Neural cell (in vitro differentiated cells): ENCODE results near the gene NRCAM. TPM values are rescaled to one million over a fixed set of nuclear protein-coding genes. Genes with fewer than 3 reads are reported as not detected.

Experiments used
- H2AFZ ChIP-seq: fragments of 200-600, 300-800 bp; sonication (generic), shearing (Covaris generic); 2 replicates; pipeline ENCODE4 v1.6.0; 2014; ENCODE audit warnings: low read depth, mild to moderate bottlenecking, antibody characterized with exemption, low read length, moderate library complexity
- H3F3A ChIP-seq: fragments of 200-600 bp; shearing (Covaris generic); 2 replicates; pipeline ENCODE4 v1.6.1; 2016; ENCODE audit warnings: mild to moderate bottlenecking, moderate library complexity, mixed read lengths, antibody characterized with exemption, low read length; ENCODE audit not compliant: insufficient read depth, poor library complexity, severe bottlenecking
- H3K27ac ChIP-seq: fragments of 200-600, 300-800 bp; sonication (generic), shearing (Covaris generic); 2 replicates; pipeline ENCODE4 v1.5.1; 2014; ENCODE audit warnings: mild to moderate bottlenecking, low read length, moderate library complexity
- H3K27me3 ChIP-seq: fragments of 300-800, 200-600 bp; sonication (generic), shearing (Covaris generic); 2 replicates; pipeline ENCODE4 v1.6.0; 2014; ENCODE audit warnings: mild to moderate bottlenecking, low read depth, low read length, moderate library complexity; ENCODE audit not compliant: insufficient read depth
- H3K36me3 ChIP-seq: fragments of 300-800, 200-600 bp; sonication (generic), shearing (Covaris generic); 2 replicates; pipeline ENCODE4 v1.5.1; 2014; ENCODE audit warnings: mild to moderate bottlenecking, antibody characterized with exemption, low read length, moderate library complexity; ENCODE audit not compliant: insufficient read depth
- H3K4me2 ChIP-seq: fragments of 300-800, 200-600 bp; sonication (generic), shearing (Covaris generic); 2 replicates; pipeline ENCODE4 v1.6.0; 2014; ENCODE audit warnings: mild to moderate bottlenecking, low read length
- H3K4me3 ChIP-seq: fragments of 300-800, 200-600 bp; sonication (generic), shearing (Covaris generic); 2 replicates; pipeline ENCODE4 v1.5.1; 2014; ENCODE audit warnings: mild to moderate bottlenecking, low read length, moderate library complexity
- H3K79me2 ChIP-seq: fragments of 200-600 bp; shearing (Covaris generic); replicated peaks from 2 replicates; pipeline ENCODE4 v1.6.0; 2014; ENCODE audit warnings: mild to moderate bottlenecking, low read length, moderate library complexity; ENCODE audit not compliant: insufficient read depth
- H3K9ac ChIP-seq: fragments of 300-800, 200-600 bp; sonication (generic), shearing (Covaris generic); 2 replicates; pipeline ENCODE4 v1.6.1; 2016; ENCODE audit warnings: mild to moderate bottlenecking, low read length, mixed read lengths
- H3K9me2 ChIP-seq: fragments of 200-600 bp; shearing (Covaris generic); 2 replicates; pipeline ENCODE4 v1.6.1; 2016; ENCODE audit warnings: mild to moderate bottlenecking, low read length, mixed read lengths; ENCODE audit not compliant: insufficient read depth
- H3K9me3 ChIP-seq: fragments of 200-600, 300-800 bp; sonication (generic), shearing (Covaris generic); 2 replicates; pipeline ENCODE4 v1.6.1; 2016; ENCODE audit warnings: mild to moderate bottlenecking, mixed run types, low read length, moderate library complexity, mixed read lengths
- H4K20me1 ChIP-seq: fragments of 200-600 bp; shearing (Covaris generic); 2 replicates; pipeline ENCODE4 v1.6.1; 2016; ENCODE audit warnings: mild to moderate bottlenecking, mixed run types; ENCODE audit not compliant: insufficient read depth
- EP300 ChIP-seq: fragments of 450-650 bp; conservative IDR thresholded peaks from 2 replicates; pipeline ENCODE4 v1.6.1; 2014; ENCODE audit warnings: antibody characterized with exemption, mild to moderate bottlenecking, moderate library complexity; ENCODE audit not compliant: poor library complexity, severe bottlenecking
- EZH2 ChIP-seq: fragments of 200-600, 300-800 bp; shearing (Covaris generic), sonication (generic); IDR thresholded peaks from 2 replicates; pipeline ENCODE4 v1.6.1; 2014; ENCODE audit warnings: antibody characterized with exemption, low read length, borderline replicate concordance, mild to moderate bottlenecking; ENCODE audit not compliant: insufficient read depth, poor library complexity, severe bottlenecking
- MXI1 ChIP-seq: fragments of 450-650 bp; conservative IDR thresholded peaks from 2 replicates; pipeline ENCODE4 v1.6.1; 2014; ENCODE audit warnings: antibody characterized with exemption, mild to moderate bottlenecking; ENCODE audit not compliant: poor library complexity, severe bottlenecking
- POLR2AphosphoS5 ChIP-seq: IDR thresholded peaks from 2 replicates; pipeline ENCODE4 v1.6.1; 2012
- RAD21 ChIP-seq: fragments of 450-650 bp; conservative IDR thresholded peaks from 2 replicates; pipeline ENCODE4 v1.6.1; 2014; ENCODE audit warnings: antibody characterized with exemption, mild to moderate bottlenecking, moderate library complexity
- REST ChIP-seq: IDR thresholded peaks from 2 replicates; pipeline ENCODE4 v1.6.1; 2012; ENCODE audit warnings: borderline replicate concordance
- SMC3 ChIP-seq: fragments of 450-650 bp; conservative IDR thresholded peaks from 2 replicates; pipeline ENCODE4 v1.6.1; 2014; ENCODE audit warnings: antibody characterized with exemption, mild to moderate bottlenecking, moderate library complexity; ENCODE audit not compliant: poor library complexity
- TAF1 ChIP-seq: IDR thresholded peaks from 2 replicates; pipeline ENCODE4 v1.6.1; 2012; ENCODE audit warnings: low read depth
- polyA plus RNA-seq: library from polyadenylated mRNA; depleted of rRNA; stranded (reverse); fragments of >200 nt; gene quantifications from 2 replicates; pipeline ENCODE4 v1.2.3, GENCODE V29; 2014
- TF ChIP-seq, protein P1 (sequence below): fragments of 450-650 bp; IDR thresholded peaks from 2 replicates; pipeline ENCODE4 v1.5.1; 2014; ENCODE audit warnings: antibody characterized with exemption, mild to moderate bottlenecking, moderate library complexity; ENCODE audit not compliant: poor library complexity, severe bottlenecking

The NRCAM gene
- polyA plus RNA-seq, 1 donor from 2014 or later, result 90.9 TPM

DNA sequence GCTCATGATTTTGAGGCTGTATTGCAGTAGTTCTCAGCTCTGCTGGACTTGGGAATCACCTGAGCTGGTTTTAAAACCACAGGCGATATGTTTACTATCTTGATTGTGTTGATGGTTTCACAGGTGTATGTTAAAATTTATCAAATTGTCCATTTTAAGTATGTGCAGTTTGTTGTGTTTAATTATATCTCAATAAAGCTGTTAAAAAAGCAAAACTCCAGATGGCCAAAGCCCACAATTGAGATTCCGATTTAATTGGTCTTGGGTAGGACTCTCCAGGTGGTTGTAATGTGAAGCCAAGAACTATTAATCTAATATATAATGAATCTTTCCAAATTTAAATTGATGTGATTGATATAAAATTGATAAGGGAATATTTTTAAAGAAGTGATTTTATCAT, 48.6 kb downstream of the NRCAM start:
- peaks cover 9% of the 10 kb centered on the region for H3K79me2 ChIP-seq
- H2AFZ ChIP-seq, result no peak overlapping the region
- no peaks in the 10 kb centered on the region for H3K36me3 ChIP-seq
- no peaks in the 10 kb centered on the region for H3K27me3 ChIP-seq
- H3K4me3 ChIP-seq, result no peak overlapping the region
- H3K9me3 ChIP-seq, result no peaks in the 10 kb centered on the region
- no peak overlapping the region for H3K9ac ChIP-seq
- H3F3A ChIP-seq, result no peaks in the 10 kb centered on the region
- TF ChIP-seq POLR2AphosphoS5, result no peak
- no peak for TF ChIP-seq SMC3
- no peak for TF ChIP-seq TAF1
- TF ChIP-seq MXI1, result no peak
- TF ChIP-seq EP300, result no peak
- no peak for TF ChIP-seq RAD21
- TF ChIP-seq REST, result no peak
- TF ChIP-seq EZH2, result no peak
- TF ChIP-seq, protein P1, sequence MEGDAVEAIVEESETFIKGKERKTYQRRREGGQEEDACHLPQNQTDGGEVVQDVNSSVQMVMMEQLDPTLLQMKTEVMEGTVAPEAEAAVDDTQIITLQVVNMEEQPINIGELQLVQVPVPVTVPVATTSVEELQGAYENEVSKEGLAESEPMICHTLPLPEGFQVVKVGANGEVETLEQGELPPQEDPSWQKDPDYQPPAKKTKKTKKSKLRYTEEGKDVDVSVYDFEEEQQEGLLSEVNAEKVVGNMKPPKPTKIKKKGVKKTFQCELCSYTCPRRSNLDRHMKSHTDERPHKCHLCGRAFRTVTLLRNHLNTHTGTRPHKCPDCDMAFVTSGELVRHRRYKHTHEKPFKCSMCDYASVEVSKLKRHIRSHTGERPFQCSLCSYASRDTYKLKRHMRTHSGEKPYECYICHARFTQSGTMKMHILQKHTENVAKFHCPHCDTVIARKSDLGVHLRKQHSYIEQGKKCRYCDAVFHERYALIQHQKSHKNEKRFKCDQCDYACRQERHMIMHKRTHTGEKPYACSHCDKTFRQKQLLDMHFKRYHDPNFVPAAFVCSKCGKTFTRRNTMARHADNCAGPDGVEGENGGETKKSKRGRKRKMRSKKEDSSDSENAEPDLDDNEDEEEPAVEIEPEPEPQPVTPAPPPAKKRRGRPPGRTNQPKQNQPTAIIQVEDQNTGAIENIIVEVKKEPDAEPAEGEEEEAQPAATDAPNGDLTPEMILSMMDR, result no peak
- H3K4me2 ChIP-seq, result no peak overlapping the region
- no peaks in the 10 kb centered on the region for H3K9me2 ChIP-seq
- no peaks in the 10 kb centered on the region for H4K20me1 ChIP-seq
- H3K27ac ChIP-seq, result no peak overlapping the region

DNA sequence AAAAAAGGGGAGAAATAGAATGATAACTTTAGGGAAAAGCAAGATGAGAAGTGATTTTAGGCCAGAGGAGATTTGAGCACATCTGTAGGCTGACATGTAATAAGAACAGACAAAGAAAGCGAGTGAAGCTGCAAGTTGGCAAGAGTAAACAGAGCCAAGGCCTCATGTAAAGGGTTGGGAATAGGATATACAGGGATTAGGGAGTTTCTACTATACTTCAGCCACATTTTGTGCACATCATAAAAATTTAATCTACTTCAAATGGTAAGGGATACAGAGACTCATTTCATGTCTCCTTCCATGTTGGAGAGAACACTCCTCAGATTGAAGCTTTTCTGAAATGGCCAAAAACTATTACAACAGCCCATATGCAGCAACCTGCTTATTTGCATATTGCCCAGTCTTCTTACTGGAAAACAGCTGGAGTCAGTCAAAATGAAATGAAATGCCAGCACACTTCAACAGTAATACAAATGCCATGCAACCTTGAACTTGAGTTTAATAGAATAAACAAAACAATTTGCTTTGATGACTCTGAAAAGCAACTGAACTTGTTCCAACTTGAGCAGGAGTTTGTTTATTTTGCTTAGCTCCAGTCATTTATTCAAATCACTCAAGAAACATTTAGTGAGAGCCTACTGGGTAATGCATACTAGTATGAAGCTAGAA, 49.9 kb downstream of the NRCAM start:
- H3K79me2 ChIP-seq, result peaks cover 4% of the 10 kb centered on the region
- H3F3A ChIP-seq, result no peaks in the 10 kb centered on the region
- no peak overlapping the region for H2AFZ ChIP-seq
- H3K9ac ChIP-seq, result no peak overlapping the region
- H3K9me2 ChIP-seq, result no peaks in the 10 kb centered on the region
- H3K9me3 ChIP-seq, result no peaks in the 10 kb centered on the region
- no peaks in the 10 kb centered on the region for H3K36me3 ChIP-seq
- H3K4me3 ChIP-seq, result no peak overlapping the region
- no peak for TF ChIP-seq SMC3
- H3K4me2 ChIP-seq, result no peak overlapping the region
- H3K27ac ChIP-seq, result no peak overlapping the region
- no peaks in the 10 kb centered on the region for H3K27me3 ChIP-seq
- no peaks in the 10 kb centered on the region for H4K20me1 ChIP-seq
